ENCODE data around the gene SIVA1.

- TF ChIP-seq CTCF (conservative IDR thresholded peaks at IDR 0.05) (no peak), EZH2 (IDR thresholded peaks at IDR 0.05; ENCODE audit: low read depth) (no peak)
Measured at GRCh38 chr14:104800015-104800770, 47.2 kb downstream of the SIVA1 start.
